ENCODE results near the gene SACM1L. TPM values are rescaled to one million over a fixed set of nuclear protein-coding genes. Genes with fewer than 3 reads are reported as not detected.

The SACM1L gene
- total RNA-seq: 88.0 and 91.7 TPM in 2 replicates

DNA sequence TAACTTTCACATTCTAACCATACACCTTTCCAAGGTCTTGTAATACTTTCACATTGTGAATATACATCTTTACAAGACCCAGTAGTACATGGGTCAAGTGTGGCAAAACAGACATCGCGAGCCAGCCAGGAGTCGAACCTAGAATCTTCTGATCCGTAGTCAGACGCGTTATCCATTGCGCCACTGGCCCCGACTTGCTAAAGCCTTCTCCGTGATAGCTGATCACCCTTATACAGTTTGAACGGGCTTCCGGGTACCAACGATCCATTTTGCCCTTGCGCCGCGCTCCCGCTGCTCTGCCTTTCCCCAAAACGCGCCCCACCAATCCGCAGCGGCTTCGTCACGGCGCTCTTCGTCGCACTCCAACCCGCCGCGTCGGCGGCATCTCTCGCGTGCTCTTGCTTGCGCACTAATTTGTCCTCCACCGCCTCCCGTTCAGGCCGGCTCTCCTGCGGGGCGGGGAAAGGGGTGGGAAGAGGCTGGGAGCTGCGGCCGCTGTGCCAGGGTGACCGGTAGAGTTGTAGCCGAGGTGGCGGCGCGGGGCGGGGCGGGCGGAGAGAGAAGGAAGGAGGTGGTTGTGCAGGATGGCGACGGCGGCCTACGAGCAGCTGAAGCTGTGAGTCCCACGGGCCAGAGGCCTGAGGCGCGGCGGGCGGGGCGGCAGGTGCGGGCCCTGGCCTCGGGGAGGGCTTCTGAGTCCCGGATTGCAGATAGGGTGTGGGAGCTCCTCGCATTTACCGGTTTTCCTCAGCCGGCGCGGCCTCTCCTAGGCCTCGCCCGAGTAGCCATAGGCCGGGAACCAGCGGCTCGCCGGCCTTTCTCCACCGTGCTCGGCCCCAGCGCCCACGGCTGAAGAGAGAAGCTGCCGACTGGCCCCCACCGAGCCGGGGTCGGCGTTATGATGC is at the start of gene SACM1L:
TSS of gene SACM1L (plus strand) at position 515 of the 905 bp plus-strand sequence. CDS start at position 585, 70 bp downstream.
- Mint-ChIP-seq H3K4me1 (peaks cover 46% of the 10 kb centered on the region), H3K36me3 (ENCODE audit: low read depth) (peaks cover 36% of the 10 kb centered on the region), H3K9me3 (peaks cover 4% of the 10 kb centered on the region), H3K27ac (peak within 1 kb of the TSS; percentile 94), H3K27me3 (peaks cover 4% of the 10 kb centered on the region), H3K4me3 (peak within 1 kb of the TSS; percentile 87)
- peak; percentile 99 for DNase-seq
- intact Hi-C loops (cut with micrococcal nuclease): loop anchor here (1.0 to 2.0 kb wide), 4 partner anchors 21 to 462 kb away; partner anchors contain the start of gene TMEM158

DNA sequence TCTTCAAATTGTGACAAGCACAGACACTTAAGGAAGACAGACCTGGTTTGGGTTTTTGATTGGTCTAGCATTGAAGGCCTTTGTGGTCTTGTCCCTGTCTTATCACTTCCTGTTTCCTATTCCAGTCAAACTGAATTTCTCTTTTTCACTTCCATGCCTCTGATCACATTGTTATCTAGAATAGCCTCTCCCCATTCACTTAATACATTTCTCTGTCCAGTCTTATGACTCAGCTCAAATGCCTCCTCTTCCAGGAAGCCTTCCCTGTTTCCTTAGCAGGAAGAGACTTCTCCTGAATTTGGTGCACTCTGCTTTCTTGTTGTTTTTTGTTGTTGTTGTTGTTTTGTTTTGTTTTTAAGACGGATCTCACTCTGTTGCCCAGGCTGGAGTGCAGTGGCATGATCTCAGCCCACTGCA is 49.1 kb upstream of the SACM1L start:
- peak overlapping the region; percentile 30 for H3K27ac Mint-ChIP-seq
- DNase-seq: no peak

DNA sequence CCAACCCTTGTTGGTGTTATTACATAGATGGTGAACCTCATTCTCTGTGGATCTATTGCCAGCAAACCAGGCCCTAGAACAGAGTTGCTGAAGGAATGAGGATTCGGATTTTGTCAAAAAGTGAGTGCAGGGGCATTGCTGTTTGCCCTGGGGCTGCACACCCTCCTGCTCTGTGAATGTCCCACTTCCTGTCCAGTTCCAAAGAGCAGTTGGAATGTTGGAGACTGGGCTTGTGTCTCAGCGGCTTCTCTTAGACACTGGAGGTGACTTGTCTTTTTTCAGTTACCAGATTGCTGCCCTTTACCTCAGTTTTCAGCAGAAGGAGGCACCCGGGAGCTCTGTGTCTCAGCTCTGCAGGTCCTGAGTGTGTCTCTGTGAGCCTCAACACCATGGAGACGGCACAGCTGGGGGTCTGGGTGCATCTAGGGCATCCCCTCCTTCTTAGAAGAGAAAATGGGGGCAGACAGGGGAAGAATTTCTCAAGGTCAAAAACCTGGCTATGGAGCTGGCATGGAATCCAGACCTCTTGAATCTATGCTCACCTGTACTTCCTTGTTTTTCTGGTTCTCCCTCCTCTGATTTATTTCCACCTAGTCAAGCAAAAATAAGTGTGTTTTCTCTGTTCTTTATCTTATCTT is 48.4 kb upstream of the SACM1L start:
- Mint-ChIP-seq H3K36me3 (ENCODE audit: low read depth) (peaks cover 28% of the 10 kb centered on the region), H3K27me3 (no peaks in the 10 kb centered on the region), H3K4me3 (no peak overlapping the region), H3K27ac (no peak overlapping the region), H3K9me3 (peaks cover 3% of the 10 kb centered on the region), H3K4me1 (peaks cover 25% of the 10 kb centered on the region)
- intact Hi-C loops (cut with micrococcal nuclease): no loop called here
- no peak for DNase-seq

More for the DNA sequence above, 49.1 kb upstream of the SACM1L start:
- Mint-ChIP-seq H3K9me3 (peaks cover 3% of the 10 kb centered on the region), H3K4me3 (no peak overlapping the region), H3K4me1 (peaks cover 25% of the 10 kb centered on the region), H3K36me3 (ENCODE audit: low read depth) (peaks cover 27% of the 10 kb centered on the region), H3K27me3 (no peaks in the 10 kb centered on the region)
- intact Hi-C loops (cut with micrococcal nuclease): no loop called here

DNA sequence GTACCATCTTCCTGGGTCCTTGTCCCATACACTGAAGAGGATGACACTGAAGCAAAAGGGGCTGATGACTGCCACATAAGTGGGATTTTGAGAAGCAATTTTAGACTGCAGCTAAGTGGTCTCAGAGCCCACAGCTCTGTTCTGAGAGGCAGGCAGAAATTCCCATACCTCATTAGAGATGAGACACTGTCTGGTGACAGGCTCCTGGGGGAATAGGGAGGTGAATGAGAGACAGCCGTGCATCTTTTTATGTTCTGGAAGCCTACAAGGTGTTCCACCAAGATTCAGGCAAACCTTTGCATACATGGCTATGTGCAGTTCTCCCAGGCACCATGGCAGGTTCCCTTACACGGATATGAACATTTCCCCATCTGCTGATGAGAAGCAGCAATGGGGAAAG is 47.4 kb upstream of the SACM1L start:
- Mint-ChIP-seq H3K4me3 (no peak overlapping the region), H3K9me3 (peaks cover 3% of the 10 kb centered on the region), H3K27me3 (no peaks in the 10 kb centered on the region), H3K36me3 (ENCODE audit: low read depth) (peaks cover 25% of the 10 kb centered on the region), H3K4me1 (peaks cover 22% of the 10 kb centered on the region), H3K27ac (no peak overlapping the region)
- intact Hi-C loops (cut with micrococcal nuclease): no loop called here
- DNase-seq: no peak

DNA sequence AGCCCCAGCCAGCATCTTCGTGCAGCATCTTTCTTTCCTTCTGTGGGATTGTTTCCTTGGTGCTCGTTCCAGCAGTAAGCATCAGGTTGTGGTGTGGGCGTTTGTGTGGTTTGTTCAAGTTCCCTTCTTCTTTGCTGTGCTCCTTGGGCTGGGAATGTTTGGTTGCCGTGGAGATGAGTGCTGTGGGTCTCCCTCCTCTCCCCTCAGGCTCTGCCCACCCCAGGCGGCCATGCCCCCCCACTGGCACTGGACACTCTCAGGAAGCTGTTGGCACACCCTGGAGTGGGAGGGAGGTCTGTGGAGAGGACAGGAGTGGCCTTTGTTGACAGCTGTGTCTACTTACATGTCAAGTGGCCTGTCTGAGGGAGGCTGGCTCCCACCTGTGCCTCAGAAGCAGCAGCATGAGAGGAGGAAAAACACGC is 46.5 kb upstream of the SACM1L start:
- intact Hi-C loops (cut with micrococcal nuclease): no loop called here
- no peak for DNase-seq
- H3K4me1 Mint-ChIP-seq: peaks cover 23% of the 10 kb centered on the region
- H3K36me3 Mint-ChIP-seq (ENCODE audit: low read depth): peaks cover 20% of the 10 kb centered on the region
- no peak overlapping the region for H3K27ac Mint-ChIP-seq
- H3K9me3 Mint-ChIP-seq: peaks cover 2% of the 10 kb centered on the region
- H3K4me3 Mint-ChIP-seq: no peak overlapping the region
- no peaks in the 10 kb centered on the region for H3K27me3 Mint-ChIP-seq

DNA sequence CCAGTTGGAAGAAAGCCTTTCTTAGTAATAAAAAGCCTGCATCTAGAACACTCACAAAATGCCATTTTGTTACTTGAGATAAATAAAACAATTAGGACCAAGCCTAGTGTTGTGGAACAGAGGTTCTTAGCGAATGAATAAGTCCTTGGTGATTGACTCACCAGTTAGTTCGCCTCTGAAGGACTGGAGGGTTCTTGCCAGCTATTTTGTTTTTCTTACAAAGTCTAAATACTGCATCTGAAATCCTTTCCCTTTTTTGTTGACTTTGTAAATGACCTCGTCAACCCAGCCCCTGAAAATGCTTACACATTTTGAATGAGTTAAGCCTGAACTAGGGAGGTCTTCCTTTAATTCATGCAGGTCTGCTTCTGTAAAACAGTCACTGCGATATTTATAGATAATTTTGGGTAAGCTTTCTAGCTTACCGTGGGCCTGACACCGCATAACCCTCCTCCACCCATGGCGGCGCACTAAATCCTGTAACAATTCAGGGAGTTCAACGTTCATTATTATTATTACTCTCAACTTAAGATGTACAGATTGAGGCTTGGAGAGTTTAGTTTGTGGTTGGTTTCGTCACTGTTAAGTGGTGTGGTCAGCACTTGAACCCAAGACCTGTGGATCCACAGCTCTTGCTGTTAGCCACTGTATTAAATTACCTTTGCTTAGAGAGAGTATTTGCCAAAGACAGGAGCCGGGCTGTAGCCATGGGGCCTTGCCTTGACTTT is 45.0 kb upstream of the SACM1L start:
- Mint-ChIP-seq H3K9me3 (no peaks in the 10 kb centered on the region), H3K4me1 (peaks cover 22% of the 10 kb centered on the region), H3K4me3 (no peak overlapping the region), H3K36me3 (ENCODE audit: low read depth) (peaks cover 18% of the 10 kb centered on the region), H3K27ac (no peak overlapping the region), H3K27me3 (no peaks in the 10 kb centered on the region)
- intact Hi-C loops (cut with micrococcal nuclease): no loop called here
- no peak for DNase-seq

GRCh38 chr3:45644791-45645201 is 44.4 kb upstream of the SACM1L start:
- Mint-ChIP-seq H3K4me1 (peaks cover 21% of the 10 kb centered on the region), H3K36me3 (ENCODE audit: low read depth) (peaks cover 19% of the 10 kb centered on the region), H3K27me3 (no peaks in the 10 kb centered on the region), H3K9me3 (no peaks in the 10 kb centered on the region), H3K27ac (no peak overlapping the region), H3K4me3 (no peak overlapping the region)
- DNase-seq: no peak
- intact Hi-C loops (cut with micrococcal nuclease): no loop called here

DNA sequence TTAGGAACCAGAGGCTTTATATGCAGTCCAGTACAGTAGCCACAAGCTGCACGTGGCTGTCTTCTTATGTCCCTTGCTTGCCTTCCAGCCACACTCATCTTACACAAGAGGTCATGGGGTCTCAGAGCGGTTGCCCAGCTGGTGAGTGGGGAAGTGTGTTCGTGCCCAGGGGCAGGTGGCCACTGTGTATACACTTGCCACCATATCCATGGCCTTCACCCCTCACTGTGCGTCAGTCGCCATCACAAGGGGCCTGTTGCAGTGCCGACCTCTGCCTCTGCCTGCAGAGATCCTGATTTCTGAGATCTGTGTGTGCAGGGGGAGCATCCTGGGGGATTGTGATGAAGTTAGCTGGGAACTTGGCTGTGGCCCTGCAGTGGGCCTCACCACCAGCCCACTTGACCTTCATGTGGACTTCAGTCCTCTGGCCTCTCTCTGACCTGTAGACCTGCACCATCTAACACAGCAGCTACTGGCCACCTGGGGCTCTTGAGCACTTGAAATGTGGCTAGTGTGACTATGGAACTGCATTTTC is 43.1 kb upstream of the SACM1L start:
- Mint-ChIP-seq H3K9me3 (no peaks in the 10 kb centered on the region), H3K4me1 (peaks cover 18% of the 10 kb centered on the region), H3K27me3 (no peaks in the 10 kb centered on the region), H3K36me3 (ENCODE audit: low read depth) (peaks cover 21% of the 10 kb centered on the region), H3K27ac (peak overlapping the region; percentile 55), H3K4me3 (no peak overlapping the region)
- intact Hi-C loops (cut with micrococcal nuclease): no loop called here
- DNase-seq: no peak

- no peak overlapping the region for H3K27ac Mint-ChIP-seq
- intact Hi-C loops (cut with micrococcal nuclease): no loop called here
- H3K4me3 Mint-ChIP-seq: no peak overlapping the region
- H3K9me3 Mint-ChIP-seq: no peaks in the 10 kb centered on the region
- no peaks in the 10 kb centered on the region for H3K27me3 Mint-ChIP-seq
- peaks cover 17% of the 10 kb centered on the region for H3K4me1 Mint-ChIP-seq
- DNase-seq: no peak
- peaks cover 19% of the 10 kb centered on the region for H3K36me3 Mint-ChIP-seq (ENCODE audit: low read depth)
Observed at GRCh38 chr3:45647148-45647619, 42.0 kb upstream of the SACM1L start.

DNA sequence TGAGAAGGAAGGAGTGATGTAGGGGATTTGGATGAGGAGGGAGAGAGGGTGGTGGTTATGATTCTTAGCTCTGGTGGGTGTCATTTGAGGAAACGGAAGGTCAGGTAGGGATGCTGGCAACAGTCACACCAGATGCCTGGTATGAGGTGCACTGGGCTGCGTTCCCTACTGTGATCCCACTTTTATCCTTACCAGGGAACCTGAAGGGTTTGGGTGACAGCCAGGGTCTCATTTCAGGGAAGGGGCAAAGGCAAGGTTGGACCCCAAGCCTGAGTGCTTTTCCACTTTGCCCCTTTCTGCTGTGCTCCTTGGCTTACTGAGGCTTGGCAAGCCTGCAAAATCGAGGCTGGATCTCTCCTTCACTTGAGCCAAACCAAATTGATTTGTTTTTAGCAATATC is 36.0 kb upstream of the SACM1L start:
- DNase-seq: no peak
- no peaks in the 10 kb centered on the region for H3K9me3 Mint-ChIP-seq

DNA sequence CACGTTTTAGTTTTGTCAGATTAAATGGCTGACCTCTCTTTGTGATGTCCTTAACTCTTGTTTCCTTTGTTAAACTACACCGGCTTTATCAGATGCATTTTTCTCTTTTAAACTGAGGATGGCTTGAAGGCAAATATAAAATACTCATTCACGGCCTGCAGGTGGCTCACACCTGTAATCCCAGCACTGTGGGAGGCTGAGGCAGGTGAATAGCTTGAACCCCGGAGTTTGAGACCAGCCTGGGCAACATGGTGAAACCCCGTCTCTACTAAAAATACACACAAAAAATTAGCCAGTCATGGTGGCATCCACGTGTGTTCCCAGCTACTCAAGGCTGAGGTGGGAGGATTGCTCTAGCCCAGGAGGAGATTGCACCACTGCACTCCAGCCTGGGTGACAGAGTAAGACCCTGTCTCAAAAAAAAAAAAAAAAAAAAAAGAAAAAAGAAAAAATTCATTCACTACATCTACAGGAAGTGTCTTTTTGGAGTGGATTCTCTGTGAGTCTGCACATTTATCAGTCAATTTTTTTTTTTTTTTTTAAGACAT is 34.7 kb upstream of the SACM1L start:
- no peak overlapping the region for H3K4me3 Mint-ChIP-seq
- peaks cover 13% of the 10 kb centered on the region for H3K4me1 Mint-ChIP-seq
- H3K27ac Mint-ChIP-seq: peak overlapping the region; percentile 4
- intact Hi-C loops (cut with micrococcal nuclease): no loop called here
- peaks cover 9% of the 10 kb centered on the region for H3K36me3 Mint-ChIP-seq (ENCODE audit: low read depth)
- H3K9me3 Mint-ChIP-seq: no peaks in the 10 kb centered on the region
- no peaks in the 10 kb centered on the region for H3K27me3 Mint-ChIP-seq
- DNase-seq: no peak

More for the DNA sequence above, 36.0 kb upstream of the SACM1L start:
- intact Hi-C loops (cut with micrococcal nuclease): no loop called here
- no peaks in the 10 kb centered on the region for H3K27me3 Mint-ChIP-seq
- peaks cover 13% of the 10 kb centered on the region for H3K4me1 Mint-ChIP-seq
- H3K4me3 Mint-ChIP-seq: no peak overlapping the region
- H3K36me3 Mint-ChIP-seq (ENCODE audit: low read depth): peaks cover 14% of the 10 kb centered on the region
- H3K27ac Mint-ChIP-seq: no peak overlapping the region

- Mint-ChIP-seq H3K4me1 (peaks cover 14% of the 10 kb centered on the region), H3K4me3 (no peak overlapping the region), H3K36me3 (ENCODE audit: low read depth) (peaks cover 3% of the 10 kb centered on the region), H3K27me3 (no peaks in the 10 kb centered on the region), H3K27ac (no peak overlapping the region), H3K9me3 (no peaks in the 10 kb centered on the region)
- intact Hi-C loops (cut with micrococcal nuclease): loop anchor here (1.0 to 2.0 kb wide), 3 partner anchors 63 to 619 kb away; no protein-coding TSS in a partner anchor
- no peak for DNase-seq
Observed at GRCh38 chr3:45655906-45656305, 33.3 kb upstream of the SACM1L start.
